H1 (cell line): Measurements from ENCODE around the gene MCF2L2. TPM values are rescaled to one million over a fixed set of nuclear protein-coding genes. Genes with fewer than 3 reads are reported as not detected.

Experiments
- HDAC6 ChIP-seq: IDR thresholded peaks from one replicate; pipeline ENCODE4 v1.7.1; 2012; ENCODE audit warnings: low read depth, mild to moderate bottlenecking, inconsistent platforms, low read length, moderate library complexity
- SP4 ChIP-seq: IDR thresholded peaks from 2 replicates; pipeline ENCODE4 v1.6.1; 2012; ENCODE audit warnings: low read length, inconsistent platforms
- polyA plus RNA-seq, 7 experiments: library from polyadenylated mRNA; depleted of rRNA in 3 of 7; stranded (reverse) in 5 of 7; unstranded in 2 of 7; fragments of >200 nt in 5 of 7; fragments of 200-250 nt in 2 of 7; gene quantifications; 1 replicate in 5 of 7; 2 replicates in 1 of 7; 4 replicates in 1 of 7; pipeline versions ENCODE4 v1.2.1 to v1.2.3, GENCODE V29; 2011 to 2013; ENCODE audit warnings: missing spikeins in 2 of 7, mixed read lengths in 2 of 7
- total RNA-seq: library from RNA; stranded (reverse); fragmentation: NEBNext Ultra II Directional; extraction: Animal tissue kit (Norgen Biotek cat#: 25700); gene quantifications from 2 replicates; pipeline ENCODE4 v1.2.1, GENCODE V29; 2021

MCF2L2 gene
- total and polyA plus RNA-seq, 2 of the 8 experiments (the other 6 are each of a cell fraction or from before 2014, with no cell fraction given): 4.1 to 13.7 TPM

GRCh38 chr3:183193762-183194689 lies 234.4 kb downstream of the MCF2L2 start (continued):
- TF ChIP-seq SP4 (no peak), HDAC6 (no peak)
